Lower leg skin (tissue), 3 donors: Measurements from ENCODE around the gene GJC1.

Experiments used
- POLR2A ChIP-seq, 2 donors: fragments of 450-650 bp; IDR thresholded peaks; one replicate each; pipeline ENCODE4 v1.6.1; 2016 to 2017; ENCODE audit warnings: antibody characterized with exemption in 2 of 2, mild to moderate bottlenecking in 1 of 2, moderate library complexity in 1 of 2
- TF ChIP-seq, protein P1 (sequence below), 3 donors: fragments of 450-650 bp; IDR thresholded peaks; one replicate each; pipeline ENCODE4 v1.5.1; 2016; ENCODE audit warnings: antibody characterized with exemption in 3 of 3, mild to moderate bottlenecking in 3 of 3, moderate library complexity in 2 of 3

DNA sequence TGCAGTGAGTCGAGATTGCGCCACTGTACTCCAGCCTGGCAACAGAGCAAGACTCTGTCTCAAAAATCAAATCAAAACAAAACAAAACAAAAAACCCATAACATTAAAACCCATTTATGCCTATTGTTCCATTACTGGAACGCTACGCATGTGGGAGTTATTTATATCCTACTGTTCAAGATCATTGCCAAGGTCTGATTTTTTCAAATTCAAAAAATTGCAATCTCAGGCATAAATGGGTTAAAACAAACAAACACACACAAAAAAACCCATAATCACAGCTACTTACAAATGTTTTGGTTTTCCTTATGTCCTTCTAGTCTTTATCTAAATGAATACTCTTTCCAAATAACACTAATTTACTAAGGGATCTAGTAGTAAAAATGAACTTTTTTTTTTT, 17.8 kb downstream of the GJC1 start:
- TF ChIP-seq, protein P1, sequence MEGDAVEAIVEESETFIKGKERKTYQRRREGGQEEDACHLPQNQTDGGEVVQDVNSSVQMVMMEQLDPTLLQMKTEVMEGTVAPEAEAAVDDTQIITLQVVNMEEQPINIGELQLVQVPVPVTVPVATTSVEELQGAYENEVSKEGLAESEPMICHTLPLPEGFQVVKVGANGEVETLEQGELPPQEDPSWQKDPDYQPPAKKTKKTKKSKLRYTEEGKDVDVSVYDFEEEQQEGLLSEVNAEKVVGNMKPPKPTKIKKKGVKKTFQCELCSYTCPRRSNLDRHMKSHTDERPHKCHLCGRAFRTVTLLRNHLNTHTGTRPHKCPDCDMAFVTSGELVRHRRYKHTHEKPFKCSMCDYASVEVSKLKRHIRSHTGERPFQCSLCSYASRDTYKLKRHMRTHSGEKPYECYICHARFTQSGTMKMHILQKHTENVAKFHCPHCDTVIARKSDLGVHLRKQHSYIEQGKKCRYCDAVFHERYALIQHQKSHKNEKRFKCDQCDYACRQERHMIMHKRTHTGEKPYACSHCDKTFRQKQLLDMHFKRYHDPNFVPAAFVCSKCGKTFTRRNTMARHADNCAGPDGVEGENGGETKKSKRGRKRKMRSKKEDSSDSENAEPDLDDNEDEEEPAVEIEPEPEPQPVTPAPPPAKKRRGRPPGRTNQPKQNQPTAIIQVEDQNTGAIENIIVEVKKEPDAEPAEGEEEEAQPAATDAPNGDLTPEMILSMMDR (IDR thresholded peaks at IDR 0.05), result no peak
- no peak for TF ChIP-seq POLR2A (IDR thresholded peaks at IDR 0.05)
